HuH-7.5 (cell line): ENCODE results near the gene PHYKPL.
"Not testable (repeated sequence)": the region's sequence is repeated elsewhere in the genome, so short reads cannot be mapped to it uniquely, and the experiment has no call there.

Source experiments
- DNase-seq: peaks from one replicate; pipeline ENCODE4 v3.0.0; 2011; ENCODE audit warnings: low spot score

Gene PHYKPL

GRCh38 chr5:178264044-178264443 is 31.4 kb upstream of the PHYKPL start:
- no peak for DNase-seq

- no peak for DNase-seq
These were observed 29.3 kb upstream of the PHYKPL start for GRCh38 chr5:178261666-178262600.

GRCh38 chr5:178259623-178260536 is 27.3 kb upstream of the PHYKPL start:
- DNase-seq, result no peak

- DNase-seq, result no peak
These were observed 25.0 kb upstream of the PHYKPL start for GRCh38 chr5:178257650-178258049.

- no peak for DNase-seq
These were observed 24.1 kb upstream of the PHYKPL start for GRCh38 chr5:178256746-178257145.

- not testable (repeated sequence) for DNase-seq
These were observed 21.0 kb upstream of the PHYKPL start for GRCh38 chr5:178253632-178254031.

- DNase-seq, result no peak
These were observed 19.7 kb upstream of the PHYKPL start for GRCh38 chr5:178252258-178252657.

- no peak for DNase-seq
These were observed 17.7 kb upstream of the PHYKPL start for GRCh38 chr5:178250263-178250662.

GRCh38 chr5:178249191-178249989 is 16.8 kb upstream of the PHYKPL start:
- DNase-seq, result no peak

GRCh38 chr5:178248750-178249149 is 16.1 kb upstream of the PHYKPL start:
- no peak for DNase-seq

- DNase-seq, result no peak
These were observed 15.2 kb upstream of the PHYKPL start for GRCh38 chr5:178247481-178248456.

GRCh38 chr5:178246624-178247279 is 14.2 kb upstream of the PHYKPL start:
- no peak for DNase-seq

GRCh38 chr5:178245389-178245788 is 12.8 kb upstream of the PHYKPL start:
- no peak for DNase-seq

GRCh38 chr5:178244576-178244975 is 12.0 kb upstream of the PHYKPL start:
- DNase-seq, result no peak

GRCh38 chr5:178242416-178242815 is 9.8 kb upstream of the PHYKPL start:
- no peak for DNase-seq

GRCh38 chr5:178241688-178242231 is 9.2 kb upstream of the PHYKPL start:
- no peak for DNase-seq

GRCh38 chr5:178241231-178241663 is 8.6 kb upstream of the PHYKPL start:
- no peak for DNase-seq

- DNase-seq, result no peak
These were observed 8.2 kb upstream of the PHYKPL start for GRCh38 chr5:178240766-178241165.

- DNase-seq, result no peak
These were observed 7.7 kb upstream of the PHYKPL start for GRCh38 chr5:178240341-178240741.
